ENCODE measurements around the gene PYGB.

Gene PYGB

DNA sequence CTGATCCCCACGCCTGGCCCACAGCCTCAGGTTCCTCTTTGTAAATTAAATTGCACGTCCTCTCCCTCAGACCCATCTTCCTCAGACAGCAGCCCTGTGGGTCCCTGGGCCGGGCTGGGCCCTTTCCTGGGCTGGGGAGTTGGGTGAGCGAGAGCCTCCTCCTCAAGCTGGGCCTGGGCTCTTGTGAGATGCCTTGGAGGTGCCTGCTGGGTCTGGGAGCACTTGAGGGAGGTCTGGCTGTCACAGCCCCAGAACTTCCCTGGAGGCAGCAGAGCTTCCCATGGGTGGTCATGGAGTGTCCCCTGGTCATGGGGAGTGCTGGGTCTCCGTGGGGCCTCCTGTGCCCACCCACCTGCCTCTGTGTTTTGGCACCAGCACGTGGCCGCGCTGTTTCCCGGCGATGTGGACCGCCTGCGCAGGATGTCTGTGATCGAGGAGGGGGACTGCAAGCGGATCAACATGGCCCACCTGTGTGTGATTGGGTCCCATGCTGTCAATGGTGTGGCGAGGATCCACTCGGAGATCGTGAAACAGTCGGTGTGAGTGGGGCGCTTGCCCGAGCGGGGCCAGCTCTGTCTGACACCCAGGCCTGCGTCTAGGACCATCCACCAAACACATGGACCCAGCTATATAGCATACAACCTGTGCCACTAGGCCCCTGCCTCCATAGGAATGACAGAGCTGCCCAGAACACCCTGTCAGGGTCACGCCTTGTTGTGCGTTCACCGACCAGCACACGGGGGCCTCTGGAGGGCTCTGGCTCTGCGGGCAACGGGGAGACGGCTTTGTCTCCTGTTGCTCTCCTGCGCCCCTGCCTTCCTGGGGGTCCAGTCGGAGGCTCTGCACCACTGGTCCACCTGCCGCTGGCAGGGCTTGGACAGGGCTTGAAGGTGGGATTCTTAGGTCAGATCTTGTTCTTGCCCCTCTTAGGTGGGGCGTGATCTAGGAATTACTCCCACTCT lies 33.0 kb downstream of the PYGB start:
- no peak overlapping the region for H3K4me3 ChIP-seq (replicated peaks in 1 of 2; ENCODE audit: low read depth in 2 of 2, low read length in 2 of 2)
- TF ChIP-seq, protein P1, sequence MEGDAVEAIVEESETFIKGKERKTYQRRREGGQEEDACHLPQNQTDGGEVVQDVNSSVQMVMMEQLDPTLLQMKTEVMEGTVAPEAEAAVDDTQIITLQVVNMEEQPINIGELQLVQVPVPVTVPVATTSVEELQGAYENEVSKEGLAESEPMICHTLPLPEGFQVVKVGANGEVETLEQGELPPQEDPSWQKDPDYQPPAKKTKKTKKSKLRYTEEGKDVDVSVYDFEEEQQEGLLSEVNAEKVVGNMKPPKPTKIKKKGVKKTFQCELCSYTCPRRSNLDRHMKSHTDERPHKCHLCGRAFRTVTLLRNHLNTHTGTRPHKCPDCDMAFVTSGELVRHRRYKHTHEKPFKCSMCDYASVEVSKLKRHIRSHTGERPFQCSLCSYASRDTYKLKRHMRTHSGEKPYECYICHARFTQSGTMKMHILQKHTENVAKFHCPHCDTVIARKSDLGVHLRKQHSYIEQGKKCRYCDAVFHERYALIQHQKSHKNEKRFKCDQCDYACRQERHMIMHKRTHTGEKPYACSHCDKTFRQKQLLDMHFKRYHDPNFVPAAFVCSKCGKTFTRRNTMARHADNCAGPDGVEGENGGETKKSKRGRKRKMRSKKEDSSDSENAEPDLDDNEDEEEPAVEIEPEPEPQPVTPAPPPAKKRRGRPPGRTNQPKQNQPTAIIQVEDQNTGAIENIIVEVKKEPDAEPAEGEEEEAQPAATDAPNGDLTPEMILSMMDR (IDR thresholded peaks at IDR 0.05; ENCODE audit: low read depth, low read length): no peak
- DNase-seq (ENCODE audit: low read depth in 2 of 2): no peak

DNA sequence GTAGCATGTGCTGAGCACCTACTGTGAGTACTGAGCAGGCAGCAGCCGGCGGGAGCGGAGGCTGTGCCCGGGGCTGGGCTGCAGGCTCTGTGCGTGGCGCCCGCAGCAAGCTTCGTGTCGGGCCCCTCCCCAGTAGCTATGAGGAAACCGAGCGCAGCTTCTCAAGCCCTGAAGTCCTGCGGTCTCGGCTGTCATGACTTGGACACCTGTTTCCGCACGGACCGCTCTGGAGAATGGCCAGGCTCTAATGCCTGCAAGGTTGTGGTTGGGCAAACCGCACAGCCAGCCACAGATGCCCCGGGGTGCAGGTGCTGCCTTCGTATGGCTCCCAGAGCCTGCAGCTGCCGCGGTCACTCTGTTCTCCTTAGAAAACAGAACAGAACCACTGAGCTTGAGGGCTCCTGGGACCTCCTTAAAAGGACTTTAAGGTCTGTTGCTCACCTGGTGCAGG lies 33.7 kb downstream of the PYGB start:
- TF ChIP-seq, protein P1 (IDR thresholded peaks at IDR 0.05; ENCODE audit: low read depth, low read length): no peak
- no peak for DNase-seq (ENCODE audit: low read depth in 2 of 2)
- H3K4me3 ChIP-seq (replicated peaks in 1 of 2; ENCODE audit: low read depth in 2 of 2, low read length in 2 of 2): no peak overlapping the region

DNA sequence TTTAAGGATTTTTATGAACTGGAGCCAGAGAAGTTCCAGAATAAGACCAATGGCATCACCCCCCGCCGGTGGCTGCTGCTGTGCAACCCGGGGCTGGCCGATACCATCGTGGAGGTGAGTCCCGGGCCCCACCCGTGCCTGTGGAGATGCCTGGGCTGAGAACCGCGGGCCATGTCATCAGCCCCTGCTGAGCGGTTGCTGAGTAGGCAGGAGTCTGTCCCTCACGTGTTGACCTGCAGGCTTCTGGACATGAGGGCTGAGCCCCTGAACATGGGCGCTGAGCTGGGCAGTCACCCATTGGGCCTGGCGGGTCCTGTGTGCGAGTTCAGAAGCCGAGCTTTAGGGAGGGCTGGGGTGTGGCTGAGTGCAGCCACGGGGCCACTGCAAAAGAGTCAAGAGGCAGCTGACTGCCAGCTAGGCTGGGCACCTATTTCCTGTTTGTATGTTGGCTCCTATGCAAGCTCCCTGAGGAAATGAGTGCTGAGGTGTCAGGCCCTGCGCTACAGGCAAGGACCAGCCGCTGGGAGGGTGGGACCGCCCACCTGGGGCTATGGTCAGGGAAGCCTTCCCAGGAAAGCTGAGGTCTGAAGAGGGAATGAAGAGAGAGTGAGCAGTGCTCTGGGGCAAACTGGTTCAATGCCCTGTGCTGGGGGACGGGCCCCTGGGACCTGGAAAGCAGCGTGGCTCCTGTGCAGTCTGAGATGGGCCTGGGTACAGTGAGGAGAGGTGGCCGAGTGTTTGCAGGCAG lies 34.3 kb downstream of the PYGB start:
- TF ChIP-seq, protein P1 (IDR thresholded peaks at IDR 0.05; ENCODE audit: low read depth, low read length): no peak
- DNase-seq (ENCODE audit: low read depth in 2 of 2): no peak

DNA sequence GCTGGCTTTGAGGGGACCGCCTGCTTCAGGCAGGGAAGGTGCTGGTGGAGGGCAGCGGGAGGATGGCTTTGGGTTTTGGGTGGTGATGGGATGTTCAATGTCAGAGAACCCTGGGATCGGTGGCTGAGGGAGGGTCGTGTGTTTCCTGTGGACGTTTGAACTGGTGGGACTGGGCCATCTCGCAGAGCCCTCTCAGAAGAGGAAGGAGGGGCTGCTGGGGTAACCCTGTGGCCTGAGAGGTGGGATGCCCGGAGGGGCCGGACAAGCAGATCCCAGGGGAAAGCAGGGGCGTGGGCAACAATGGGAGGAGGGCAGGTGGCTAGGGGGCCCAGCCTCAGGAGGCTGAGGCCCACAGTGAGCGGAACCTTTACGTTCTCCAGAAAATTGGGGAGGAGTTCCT lies 34.9 kb downstream of the PYGB start:
- DNase-seq (ENCODE audit: low read depth in 2 of 2): no peak
- TF ChIP-seq, protein P1 (IDR thresholded peaks at IDR 0.05; ENCODE audit: low read depth, low read length): no peak
- no peak overlapping the region for H3K4me3 ChIP-seq (replicated peaks in 1 of 2; ENCODE audit: low read depth in 2 of 2, low read length in 2 of 2)

More for the DNA sequence above, 34.3 kb downstream of the PYGB start:
- H3K4me3 ChIP-seq (replicated peaks in 1 of 2; ENCODE audit: low read depth in 2 of 2, low read length in 2 of 2): no peak overlapping the region

DNA sequence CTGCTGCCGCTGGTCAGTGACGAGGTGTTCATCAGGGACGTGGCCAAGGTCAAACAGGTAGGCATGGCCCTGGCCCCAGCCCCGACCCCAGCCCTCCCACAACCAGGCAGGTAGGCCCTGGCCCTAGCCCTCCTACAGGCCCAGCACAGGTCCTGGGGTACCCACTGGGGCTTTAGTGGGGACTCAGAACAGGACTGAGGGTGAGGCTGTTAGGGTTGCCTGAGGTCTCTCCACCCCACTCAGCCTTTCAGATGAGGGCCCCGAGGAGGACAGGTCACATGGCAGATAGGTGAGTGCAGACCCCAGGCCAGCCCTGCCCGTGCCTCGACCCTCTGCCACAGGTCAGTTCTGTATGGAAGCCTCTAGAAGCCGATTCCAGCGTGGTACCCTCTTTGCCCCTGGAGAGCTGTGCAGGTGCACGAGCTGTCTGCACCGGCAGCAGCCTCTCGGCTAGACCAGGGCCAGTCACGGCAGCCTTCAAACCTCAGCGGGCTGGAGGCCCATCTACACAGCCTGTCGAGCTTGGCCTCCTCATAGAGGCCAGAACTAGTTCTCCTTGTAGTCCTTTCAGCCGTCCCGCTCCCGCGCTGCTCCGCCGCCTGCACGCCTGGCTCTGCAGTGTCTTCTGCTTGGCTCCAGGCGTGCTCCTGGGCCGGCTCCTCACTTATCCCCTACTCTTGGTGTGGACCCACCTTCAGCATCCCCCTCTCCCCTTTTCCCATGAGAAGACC lies 35.5 kb downstream of the PYGB start:
- no peak overlapping the region for H3K4me3 ChIP-seq (replicated peaks in 1 of 2; ENCODE audit: low read depth in 2 of 2, low read length in 2 of 2)
- no peak for DNase-seq (ENCODE audit: low read depth in 2 of 2)
- TF ChIP-seq, protein P1 (IDR thresholded peaks at IDR 0.05; ENCODE audit: low read depth, low read length): no peak

DNA sequence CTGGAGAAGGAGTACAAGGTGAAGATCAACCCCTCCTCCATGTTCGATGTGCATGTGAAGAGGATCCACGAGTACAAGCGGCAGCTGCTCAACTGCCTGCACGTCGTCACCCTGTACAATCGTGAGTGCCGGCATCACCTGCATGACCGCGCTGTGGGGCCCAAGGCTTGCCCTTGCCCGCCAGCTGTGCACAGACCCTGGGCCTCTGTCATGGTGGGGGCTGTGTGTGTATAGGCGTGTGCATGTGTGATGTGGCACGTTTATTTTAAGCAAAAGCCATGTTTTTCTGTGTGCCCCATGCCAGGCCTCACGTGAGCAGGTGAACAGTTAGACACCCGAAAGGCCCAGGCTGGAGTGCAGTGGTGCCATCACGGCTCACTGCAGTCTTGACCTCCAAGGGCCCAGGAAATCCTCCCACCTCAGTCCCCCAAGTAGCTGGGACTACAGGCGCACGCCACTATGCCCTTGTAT lies 36.3 kb downstream of the PYGB start:
- DNase-seq (ENCODE audit: low read depth in 2 of 2): no peak
- TF ChIP-seq, protein P1 (IDR thresholded peaks at IDR 0.05; ENCODE audit: low read depth, low read length): no peak
- H3K4me3 ChIP-seq (replicated peaks in 1 of 2; ENCODE audit: low read depth in 2 of 2, low read length in 2 of 2): no peak overlapping the region

Measured in cardiac fibroblast (primary cell).